Left forelimb (tissue), 1 donor: ENCODE measurements around the gene TBC1D17.

Experiments used
- DNase-seq: peaks from one replicate; pipeline ENCODE4 v3.0.0-alpha.2; 2018; ENCODE audit warnings: low spot score

Gene TBC1D17

DNA sequence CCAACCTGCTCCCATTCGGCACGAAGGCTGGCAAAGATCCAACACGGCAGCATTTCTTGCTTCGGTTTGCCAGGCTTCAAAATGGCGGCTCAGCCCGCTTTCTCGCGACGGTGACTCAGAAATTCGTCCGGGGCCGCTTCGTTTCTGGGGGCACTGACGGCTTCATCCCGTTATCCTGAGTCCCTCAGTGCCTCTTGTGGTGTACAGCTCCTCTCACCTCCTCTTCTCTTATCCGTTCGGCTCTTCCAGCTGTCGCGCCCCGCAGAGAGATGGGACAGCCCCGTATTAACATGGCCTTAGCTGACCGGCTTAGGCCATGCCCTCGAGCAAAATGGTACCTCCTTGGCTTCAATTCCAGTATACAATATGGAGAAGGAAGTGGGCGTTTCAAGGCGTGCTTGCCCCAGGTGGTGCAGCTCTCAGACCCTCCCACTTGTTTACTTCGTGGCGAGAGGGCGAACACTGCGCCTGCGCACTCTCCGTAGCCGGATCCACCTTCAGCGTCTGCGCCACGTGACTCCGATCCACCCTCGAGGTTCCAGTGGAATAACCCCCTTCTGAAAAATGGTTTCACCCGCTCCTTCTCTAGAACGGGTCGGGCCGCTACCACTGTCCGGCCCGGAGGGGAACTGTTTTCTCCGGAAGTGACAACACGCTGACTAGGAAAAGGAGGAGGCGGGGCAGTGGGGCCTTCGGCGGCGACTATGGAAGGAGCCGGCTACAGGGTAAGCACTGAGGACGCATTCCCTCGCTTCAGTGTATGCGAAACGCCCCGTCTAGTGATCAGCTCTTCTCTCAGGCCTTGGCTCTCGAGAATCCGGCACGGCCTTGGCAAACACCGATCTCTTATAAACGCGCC lies at the start of gene TBC1D17, which contains the start of gene AKT1S1:
TSS of gene TBC1D17 (plus strand) at position 683 of the 859 bp plus-strand sequence. CDS start at position 705, 22 bp downstream.
TSS of gene AKT1S1 (minus strand) at position 336 of the 859 bp plus-strand sequence. CDS start 4,060 bp downstream, outside the sequence.
- peak; percentile 97 for DNase-seq

DNA sequence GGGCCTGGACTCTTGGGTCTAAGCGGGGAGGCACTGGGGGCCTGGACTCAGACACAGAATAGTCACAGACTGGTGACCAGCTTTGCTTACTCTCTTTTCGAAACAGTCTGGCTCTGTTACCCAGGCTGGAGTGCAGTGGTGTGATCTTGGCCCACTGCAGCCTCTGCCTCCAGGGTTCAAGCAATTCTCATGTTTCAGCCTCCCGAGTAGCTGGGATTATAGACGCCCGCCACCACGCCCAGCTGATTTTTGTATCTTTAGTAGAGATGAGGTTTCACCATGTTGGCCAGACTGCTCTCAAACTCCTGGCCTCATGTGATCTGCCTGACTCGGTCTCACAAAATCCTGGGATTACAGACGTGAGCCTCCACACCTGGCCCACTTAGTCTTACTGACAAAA lies 48.3 kb upstream of the TBC1D17 start:
- DNase-seq: no peak

DNA sequence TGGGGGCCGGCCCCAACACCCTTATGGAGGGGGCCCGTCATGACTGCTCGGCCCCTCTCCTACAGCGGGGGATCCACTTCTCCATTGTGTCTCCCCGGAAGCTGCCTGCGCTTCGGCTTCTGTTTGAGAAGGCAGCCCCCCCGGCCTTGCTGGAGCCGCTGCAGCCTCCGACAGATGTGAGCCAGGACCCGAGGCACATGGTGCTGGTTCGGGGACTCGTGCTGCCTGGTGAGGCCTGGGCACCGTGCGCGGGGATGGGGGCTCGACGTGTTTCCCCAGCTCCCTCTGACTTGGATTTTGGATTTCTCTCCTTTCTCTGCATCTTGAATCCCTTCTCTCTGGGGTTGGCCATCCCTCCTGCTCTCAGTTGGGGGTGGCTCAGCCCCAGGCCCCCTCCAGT lies 47.8 kb upstream of the TBC1D17 start:
- no peak for DNase-seq

DNA sequence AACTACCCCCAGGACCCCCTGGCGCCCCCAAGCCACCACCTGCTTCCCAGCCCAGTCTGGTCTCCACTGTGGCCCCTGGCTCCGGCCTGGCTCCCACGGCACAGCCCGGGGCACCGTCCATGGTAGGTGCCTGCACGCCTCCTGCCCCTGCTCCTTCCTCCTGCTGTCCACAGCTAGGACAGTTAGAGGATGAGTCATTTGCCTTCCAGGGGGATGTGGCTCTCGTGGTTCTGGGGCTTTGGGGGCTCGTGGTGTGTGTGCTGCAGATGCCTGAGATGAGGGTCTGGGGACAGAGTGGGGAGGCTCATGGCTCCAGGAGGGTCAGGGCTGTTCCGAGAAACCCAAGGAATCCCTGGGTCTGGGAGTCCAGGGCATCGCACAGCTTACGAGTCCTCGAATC lies 46.7 kb upstream of the TBC1D17 start:
- DNase-seq: no peak

GRCh38 chr19:49831592-49831991 lies 45.9 kb upstream of the TBC1D17 start:
- DNase-seq: no peak

- no peak for DNase-seq
Observed at GRCh38 chr19:49832556-49832955, 44.9 kb upstream of the TBC1D17 start.

GRCh38 chr19:49833599-49833998 lies 43.9 kb upstream of the TBC1D17 start:
- DNase-seq: no peak

- no peak for DNase-seq
Observed at GRCh38 chr19:49835562-49835961, 41.9 kb upstream of the TBC1D17 start.

DNA sequence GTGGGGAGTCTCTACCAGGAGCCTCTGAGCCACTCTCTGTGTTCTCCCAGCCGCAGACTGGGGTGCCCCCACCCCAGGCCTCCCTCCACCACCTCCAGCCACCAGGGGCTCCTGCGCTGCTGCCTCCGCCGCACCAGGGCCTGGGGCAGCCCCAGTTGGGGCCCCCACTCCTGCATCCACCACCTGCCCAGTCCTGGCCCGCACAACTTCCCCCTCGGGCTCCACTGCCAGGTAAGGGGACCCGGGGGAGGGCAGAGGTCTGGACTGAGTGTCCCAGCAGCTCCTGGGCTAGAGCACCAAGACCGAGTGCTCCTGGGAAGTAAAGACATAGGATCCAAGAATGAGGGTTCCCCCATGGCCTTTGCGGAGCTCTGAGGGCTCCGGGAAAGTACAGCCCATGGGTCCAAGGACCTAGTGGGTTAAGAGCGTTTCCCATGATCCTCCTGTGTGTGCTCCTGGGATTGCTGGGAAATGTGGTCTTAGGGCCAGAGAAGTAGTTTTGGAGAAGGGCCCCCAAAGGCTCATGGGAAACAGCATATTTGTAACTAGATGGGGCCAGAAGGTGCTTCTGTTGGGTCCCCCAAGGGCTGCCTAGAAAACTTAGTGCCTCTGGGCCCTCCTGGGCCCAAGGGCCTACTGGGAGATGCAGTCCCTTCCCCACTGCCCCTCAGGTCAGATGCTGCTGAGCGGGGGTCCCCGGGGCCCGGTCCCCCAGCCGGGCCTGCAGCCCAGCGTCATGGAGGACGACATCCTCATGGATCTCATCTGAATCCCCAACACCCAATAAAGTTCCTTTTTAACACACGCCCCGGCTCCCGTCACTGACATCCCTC lies 41.1 kb upstream of the TBC1D17 start:
- DNase-seq: no peak

DNA sequence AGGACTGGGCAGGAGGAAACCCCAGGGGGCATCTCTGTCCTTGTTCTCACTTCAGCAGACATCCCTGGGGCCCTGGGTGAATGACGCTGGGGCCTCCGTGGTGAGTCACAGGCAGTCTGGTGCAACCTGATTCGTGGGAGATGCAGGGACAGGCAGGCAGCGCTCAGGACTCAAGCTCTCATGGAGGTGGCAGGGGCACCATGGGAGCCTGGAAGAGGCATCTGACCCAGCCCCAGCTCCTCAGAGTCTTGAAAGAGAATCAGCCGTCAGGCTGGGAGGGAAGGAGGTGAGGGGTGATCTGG lies 40.5 kb upstream of the TBC1D17 start:
- no peak for DNase-seq

DNA sequence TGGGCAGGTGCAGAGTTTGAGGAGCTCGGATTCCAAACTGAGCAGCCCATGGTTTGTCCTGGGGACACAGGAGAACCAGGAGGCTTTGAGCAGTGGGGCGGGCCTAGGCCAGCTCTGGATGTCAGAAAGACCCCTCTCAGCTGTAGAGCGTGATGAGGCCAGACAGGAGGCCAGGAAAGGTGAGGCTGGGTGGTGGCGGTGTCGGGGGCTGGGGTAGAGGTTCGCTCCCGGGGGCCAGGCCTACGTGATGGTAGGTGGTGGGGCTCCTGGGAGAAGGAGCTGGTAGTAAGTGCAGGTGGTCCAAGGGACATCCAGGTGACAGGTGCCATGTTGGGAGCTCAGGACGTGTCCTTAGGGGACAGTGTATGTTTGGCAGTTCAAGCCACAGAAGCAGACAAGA lies 40.1 kb upstream of the TBC1D17 start:
- no peak for DNase-seq

DNA sequence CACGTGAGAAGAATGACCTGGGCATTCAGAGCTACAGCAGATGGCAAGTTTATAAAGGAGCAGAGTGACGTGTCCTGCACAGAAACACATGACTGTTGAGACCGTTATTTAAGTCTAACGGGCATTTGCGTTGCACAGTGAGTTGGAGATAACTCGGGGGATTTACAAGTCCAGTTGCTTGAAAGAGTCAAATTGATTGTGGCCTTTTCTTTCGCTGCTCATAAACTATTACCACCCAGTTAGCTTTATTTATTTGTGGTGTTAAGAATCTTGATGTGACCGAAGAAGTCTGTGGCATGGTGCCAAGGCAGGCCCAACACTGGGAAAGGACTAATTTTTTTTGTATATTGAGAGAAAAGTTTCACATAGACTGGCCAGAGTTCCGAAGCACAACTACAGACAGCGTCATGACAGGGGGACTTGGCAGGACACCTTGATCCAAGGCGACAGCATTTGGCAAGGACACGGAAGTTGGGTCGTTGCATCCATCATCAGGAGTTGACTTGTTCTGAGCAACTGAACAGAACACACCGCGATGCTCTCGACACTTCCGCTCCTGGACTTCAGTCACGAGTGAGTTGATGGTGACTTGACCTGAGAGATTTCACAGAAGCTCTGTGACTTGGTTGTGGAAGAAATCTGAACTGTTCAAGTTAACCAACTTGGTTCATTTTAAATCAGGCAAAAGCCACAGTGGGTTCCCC lies 38.5 kb upstream of the TBC1D17 start:
- DNase-seq: no peak

DNA sequence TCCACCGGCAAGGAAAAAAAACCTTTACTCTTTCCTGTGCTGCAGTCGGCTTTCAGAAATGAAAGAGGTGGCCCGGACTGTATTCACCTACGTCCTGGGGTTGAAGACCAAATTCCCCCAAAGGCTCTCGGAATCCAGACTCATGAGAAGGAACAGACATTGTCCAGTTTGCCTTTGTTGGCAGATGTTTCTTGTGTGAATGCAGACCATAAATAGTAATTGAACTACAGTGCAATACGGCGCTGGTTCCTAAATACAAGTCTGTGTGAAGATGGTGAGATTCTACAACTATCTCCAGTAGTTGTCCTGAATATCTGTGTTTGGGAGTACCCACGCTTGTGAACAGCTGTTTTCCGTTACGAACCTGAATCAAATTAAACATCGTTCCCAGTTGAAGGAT lies 37.8 kb upstream of the TBC1D17 start:
- no peak for DNase-seq

DNA sequence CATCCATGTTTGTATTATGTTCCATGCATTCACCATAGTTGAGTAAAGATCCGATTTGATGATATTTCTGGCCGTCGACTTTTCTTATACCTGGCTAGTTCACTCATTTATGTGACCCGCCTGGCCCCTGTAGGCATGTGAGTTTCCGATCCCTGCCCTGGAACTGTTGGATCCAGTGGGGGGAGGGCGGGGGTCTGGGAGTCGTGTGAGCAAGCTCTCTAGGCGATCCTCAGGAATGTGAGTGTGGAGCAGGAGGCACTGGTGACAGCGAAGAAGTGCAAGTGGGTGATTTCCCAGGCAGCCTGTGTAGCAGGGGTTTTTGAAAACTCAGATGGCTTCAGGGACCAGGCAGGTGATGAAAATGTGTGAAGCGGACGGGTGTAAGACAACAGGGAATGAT lies 37.2 kb upstream of the TBC1D17 start:
- DNase-seq: no peak

DNA sequence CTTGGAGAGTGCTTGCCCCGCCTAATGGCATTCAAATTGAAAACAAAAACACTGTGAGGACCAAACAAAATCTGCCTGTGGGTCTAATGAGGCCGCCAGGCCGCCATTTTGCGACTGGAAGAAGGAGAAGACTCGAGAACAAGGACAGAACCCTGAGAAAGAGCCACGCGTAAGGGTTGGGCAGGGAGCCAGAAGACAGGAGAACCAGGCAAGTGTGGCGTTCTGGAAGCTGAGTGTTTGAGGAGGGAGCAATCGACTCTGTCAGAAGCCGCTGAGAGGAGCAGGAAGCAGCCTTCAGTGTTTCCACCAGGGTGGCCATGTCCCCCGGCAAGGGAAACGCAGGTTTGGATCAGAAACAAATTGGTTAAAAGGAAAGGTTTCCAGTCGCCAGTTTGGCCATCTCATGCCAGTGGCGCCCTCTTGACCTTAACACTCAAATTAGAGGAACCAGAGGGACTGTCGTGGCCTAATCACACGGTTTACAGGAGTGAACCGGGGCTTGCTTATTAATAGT lies 36.7 kb upstream of the TBC1D17 start:
- DNase-seq: no peak

- DNase-seq: no peak
Observed at GRCh38 chr19:49843265-49843664, 34.2 kb upstream of the TBC1D17 start.

DNA sequence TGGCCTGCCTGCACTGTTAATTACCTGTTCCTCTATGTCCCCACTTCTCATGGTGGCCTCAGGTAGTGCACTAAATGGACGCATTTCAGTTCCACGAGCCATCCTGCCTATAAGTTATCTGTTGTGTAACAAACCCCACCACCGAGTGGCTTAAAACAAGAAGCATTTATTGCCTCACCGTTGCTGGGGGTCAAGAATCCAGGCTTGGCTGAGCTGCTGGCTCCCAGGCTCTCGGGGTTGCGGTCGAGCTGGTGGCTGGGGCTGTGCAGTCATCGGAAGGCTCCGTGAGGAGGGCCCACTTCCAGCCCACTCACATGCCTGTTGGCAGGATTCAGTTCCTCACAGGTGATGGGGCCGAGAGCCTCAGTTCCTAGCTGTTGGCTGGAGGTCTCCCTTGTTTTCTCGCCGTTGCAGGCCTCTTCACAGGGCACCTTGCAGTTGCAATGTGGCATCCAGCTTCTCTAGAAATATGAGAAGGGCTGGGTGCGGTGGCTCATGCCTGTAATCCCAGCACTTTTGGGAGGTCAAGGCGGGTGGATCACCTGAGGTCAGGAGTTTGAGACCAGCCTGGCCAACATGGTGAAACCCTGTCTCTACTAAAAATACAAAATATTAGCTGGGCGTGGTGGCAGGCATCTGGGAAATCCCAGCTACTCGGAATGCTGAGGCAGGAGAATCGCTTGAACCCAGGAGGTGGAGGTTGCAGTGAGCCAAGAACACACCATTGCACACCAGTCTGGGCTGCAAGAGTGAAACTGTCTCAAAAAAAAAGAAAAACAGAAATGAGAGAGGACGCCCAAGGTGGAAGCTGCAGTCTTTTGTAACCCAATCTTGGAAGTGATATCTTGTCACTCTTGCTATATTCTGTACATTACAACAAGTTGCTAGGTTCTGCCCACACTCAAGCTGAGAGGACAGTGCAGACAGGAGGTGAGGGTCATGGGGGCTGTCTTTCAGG lies 33.1 kb upstream of the TBC1D17 start:
- no peak for DNase-seq

DNA sequence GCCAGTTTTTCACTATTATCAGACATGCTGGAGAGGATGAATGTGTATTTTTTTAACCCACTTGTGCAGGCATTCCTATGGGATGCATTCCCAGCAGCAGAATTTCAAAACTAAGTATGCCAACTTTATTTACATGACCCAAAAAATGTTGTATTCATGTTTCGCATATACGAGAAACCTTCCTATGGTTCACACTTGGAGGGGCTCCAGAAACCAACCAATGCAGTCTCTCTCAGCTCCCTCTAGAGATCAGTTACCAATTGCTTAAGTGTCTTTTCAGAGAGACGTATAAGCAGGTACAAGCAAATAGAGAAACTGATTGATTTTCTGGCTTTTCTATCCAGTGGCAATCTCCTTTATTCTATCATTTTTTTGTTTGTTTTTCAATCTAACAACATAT lies 32.1 kb upstream of the TBC1D17 start:
- DNase-seq: no peak

- no peak for DNase-seq
Observed at GRCh38 chr19:49846408-49846807, 31.1 kb upstream of the TBC1D17 start.

DNA sequence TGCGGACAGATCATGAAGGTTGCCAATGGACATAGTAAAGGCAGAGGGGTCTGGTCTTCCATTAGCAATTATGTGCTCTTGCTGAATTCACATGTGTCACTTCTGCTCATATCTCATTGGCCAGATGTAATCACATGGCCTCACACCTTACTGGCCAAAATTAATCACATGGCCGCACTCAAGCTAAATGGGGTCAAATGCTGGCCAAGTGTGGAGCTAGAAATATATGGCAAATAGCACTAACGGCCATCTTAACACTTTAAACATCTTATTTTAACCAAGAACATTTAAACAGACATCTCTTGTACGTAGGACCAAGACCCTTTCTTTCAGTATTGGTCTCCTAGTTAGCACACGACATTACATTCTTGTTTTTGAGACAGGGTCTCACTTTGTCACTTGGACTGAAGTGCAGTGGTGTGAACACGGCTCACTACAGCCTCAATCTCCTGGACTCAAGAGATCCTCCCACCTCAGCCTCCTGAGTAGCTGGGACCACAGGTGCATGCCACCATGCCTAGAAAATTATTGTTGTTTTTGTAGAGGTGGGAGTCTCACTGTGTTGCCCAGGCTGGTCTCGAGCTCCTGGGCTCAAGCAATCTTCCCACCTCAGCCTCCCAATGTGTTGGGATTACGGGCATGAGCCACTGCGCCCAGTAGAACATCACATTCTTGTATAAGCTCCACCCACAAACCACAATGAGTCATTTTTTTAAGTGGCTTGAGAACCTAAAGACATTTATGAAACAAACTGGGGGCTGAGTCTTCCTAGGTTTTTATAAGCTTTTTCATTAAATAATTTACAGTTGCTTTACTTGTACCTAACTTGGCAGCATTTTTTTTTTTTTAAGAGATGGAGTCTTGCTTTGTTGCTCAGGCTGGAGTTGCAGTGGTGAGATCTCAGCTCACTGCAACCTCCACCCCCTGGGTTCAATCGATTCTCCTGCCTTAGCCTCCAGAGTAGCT lies 29.5 kb upstream of the TBC1D17 start:
- no peak for DNase-seq
